Measurements from ENCODE around the gene COL15A1. TPM values are rescaled to one million over a fixed set of nuclear protein-coding genes. Genes with fewer than 3 reads are reported as not detected.
A peak's percentile ranks its signal among the peaks of the same experiment; 100 is the strongest.

The COL15A1 gene
- total RNA-seq, 4 donors from 2014 or later, result 134 to 256 (median 145) TPM

- no peak overlapping the region for H3K4me3 ChIP-seq
- no peaks in the 10 kb centered on the region for H3K9me3 ChIP-seq
- H3K36me3 ChIP-seq, result no peaks in the 10 kb centered on the region
- no peak overlapping the region for H3K27ac ChIP-seq (replicated peaks in 1 of 4)
- H3K27me3 ChIP-seq, result no peaks in the 10 kb centered on the region
- DNase-seq (ENCODE audit: extremely low spot score), result no peak
- TF ChIP-seq POLR2A (IDR thresholded peaks at IDR 0.05; ENCODE audit: low read depth), result no peak
- intact Hi-C loops (cut with DNase I), result no loop called here
- WGBS, result 71% methylated on average over 5 of the region's 5 CpGs
- H3K4me1 ChIP-seq, result peaks cover 16 to 31% (median 22%) of the 10 kb centered on the region in 4 donors
Measured at GRCh38 chr9:98902925-98903324, 40.8 kb upstream of the COL15A1 start.

DNA sequence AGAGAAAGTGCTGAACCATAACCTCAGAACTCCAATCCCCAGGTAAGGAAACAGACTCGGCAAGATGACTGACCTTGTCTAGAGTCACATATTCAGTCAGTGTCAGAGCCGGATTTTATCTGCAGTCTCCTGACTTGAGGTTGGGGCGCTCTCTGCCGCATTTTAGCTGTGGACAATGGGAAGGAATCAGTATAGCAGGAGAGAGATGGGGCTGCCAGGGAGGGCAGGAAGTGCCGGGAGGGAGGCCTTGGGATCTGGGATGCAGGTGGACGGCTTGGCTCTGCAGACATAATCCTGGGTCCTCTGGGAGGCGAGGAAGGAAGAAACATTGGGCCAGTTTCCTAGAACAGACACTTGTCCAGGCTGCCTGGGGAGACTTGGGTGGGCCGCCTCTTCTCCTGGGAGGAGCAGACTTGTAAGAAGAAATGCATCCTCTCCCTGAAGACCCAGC, 39.7 kb upstream of the COL15A1 start:
- WGBS, result 80% methylated on average over 8 of the region's 8 CpGs
- H3K9me3 ChIP-seq, result no peaks in the 10 kb centered on the region
- no peaks in the 10 kb centered on the region for H3K27me3 ChIP-seq
- H3K27ac ChIP-seq (replicated peaks in 1 of 4), result no peak overlapping the region
- intact Hi-C loops (cut with DNase I), result no loop called here
- no peak for TF ChIP-seq POLR2A (IDR thresholded peaks at IDR 0.05; ENCODE audit: low read depth)
- TF ChIP-seq POLR2AphosphoS5 (IDR thresholded peaks at IDR 0.05), result no peak
- TF ChIP-seq CTCF (IDR thresholded peaks at IDR 0.05), result no peak
- TF ChIP-seq EP300 (IDR thresholded peaks at IDR 0.05), result no peak
- H3K4me3 ChIP-seq, result no peak overlapping the region
- H3K4me1 ChIP-seq, result peaks cover 26 to 42% (median 32%) of the 10 kb centered on the region in 4 donors
- DNase-seq (ENCODE audit: extremely low spot score), result no peak
- H3K36me3 ChIP-seq, result no peaks in the 10 kb centered on the region

DNA sequence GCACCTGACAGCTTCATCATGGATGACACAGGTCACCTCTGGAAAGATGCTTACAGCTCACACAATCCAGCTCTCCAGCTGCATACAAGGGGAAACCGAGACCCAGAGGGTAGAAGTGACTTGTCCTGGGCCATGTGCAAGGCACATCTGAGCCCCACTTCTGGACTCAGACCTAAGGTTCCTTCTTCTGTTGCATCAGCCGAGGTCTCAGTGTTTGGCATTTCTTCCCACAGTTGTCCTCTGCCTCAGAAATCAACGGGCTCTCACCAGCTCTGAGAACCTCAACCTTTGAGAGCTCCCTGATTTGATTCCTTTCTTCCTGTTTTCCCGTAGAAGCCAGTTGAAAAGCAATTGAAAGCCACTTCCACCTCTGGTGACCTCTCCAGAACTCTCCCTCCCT, 38.7 kb upstream of the COL15A1 start:
- H3K27me3 ChIP-seq, result no peaks in the 10 kb centered on the region
- no peak for DNase-seq (ENCODE audit: extremely low spot score)
- H3K27ac ChIP-seq (replicated peaks in 1 of 4), result no peak overlapping the region
- H3K9me3 ChIP-seq, result no peaks in the 10 kb centered on the region
- intact Hi-C loops (cut with DNase I), result no loop called here
- H3K4me3 ChIP-seq, result no peak overlapping the region
- no peaks in the 10 kb centered on the region for H3K36me3 ChIP-seq
- TF ChIP-seq POLR2A (IDR thresholded peaks at IDR 0.05; ENCODE audit: low read depth) (no peak), EP300 (IDR thresholded peaks at IDR 0.05) (no peak), POLR2AphosphoS5 (IDR thresholded peaks at IDR 0.05) (no peak), CTCF (IDR thresholded peaks at IDR 0.05) (no peak)
- peaks cover 23 to 46% (median 31%) of the 10 kb centered on the region in 4 donors for H3K4me1 ChIP-seq
- 97% methylated on average over 4 of the region's 4 CpGs for WGBS

DNA sequence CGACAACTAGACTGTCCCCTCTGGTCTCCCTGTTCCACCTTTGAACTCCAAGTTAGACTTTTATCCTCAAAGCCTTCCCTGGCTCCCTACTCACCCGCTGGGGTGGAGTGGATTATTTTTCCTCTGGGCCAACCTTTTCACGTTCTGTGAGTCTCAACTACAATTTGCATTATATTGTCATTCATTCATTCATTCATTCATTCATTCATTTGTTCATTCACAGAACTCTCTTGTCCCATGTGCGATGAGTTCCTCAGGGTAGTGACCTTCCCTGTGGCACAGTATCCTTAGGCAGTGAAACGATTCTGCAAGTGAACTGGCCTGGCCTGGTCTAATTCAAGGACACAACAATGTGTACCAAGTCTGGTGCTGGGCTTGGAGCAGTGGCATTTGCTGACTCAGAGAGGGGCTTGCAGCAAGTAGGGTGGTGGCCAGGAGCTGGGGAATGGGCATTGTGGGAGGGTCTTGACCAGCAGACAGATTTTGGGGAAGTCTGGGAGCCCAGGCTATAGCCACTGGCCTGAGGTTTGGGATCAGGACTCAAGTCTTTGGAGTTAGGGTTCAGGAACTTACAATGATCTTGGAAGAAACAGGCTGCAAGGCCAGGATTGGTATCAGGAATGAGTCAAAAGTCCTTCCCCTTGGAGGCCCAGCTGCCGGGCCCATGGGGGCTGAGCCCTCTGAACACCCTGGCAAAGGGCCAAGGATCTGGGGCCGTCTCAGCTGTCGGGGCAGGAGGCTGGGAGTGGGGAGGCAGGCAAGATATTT, 37.2 kb upstream of the COL15A1 start:
- no peak for TF ChIP-seq POLR2A (IDR thresholded peaks at IDR 0.05; ENCODE audit: low read depth)
- TF ChIP-seq CTCF (IDR thresholded peaks at IDR 0.05), result no peak
- no peak for TF ChIP-seq POLR2AphosphoS5 (IDR thresholded peaks at IDR 0.05)
- TF ChIP-seq EP300 (IDR thresholded peaks at IDR 0.05), result no peak
- intact Hi-C loops (cut with DNase I), result no loop called here
- peaks cover 23 to 46% (median 31%) of the 10 kb centered on the region in 4 donors for H3K4me1 ChIP-seq
- no peaks in the 10 kb centered on the region for H3K27me3 ChIP-seq
- WGBS, result 61% methylated on average over 8 of the region's 8 CpGs
- peak overlapping the region; percentile 28 to 40 (median 32) for H3K27ac ChIP-seq (replicated peaks in 1 of 4)
- H3K9me3 ChIP-seq, result no peaks in the 10 kb centered on the region
- H3K36me3 ChIP-seq, result no peaks in the 10 kb centered on the region
- no peak overlapping the region for H3K4me3 ChIP-seq
- DNase-seq (ENCODE audit: extremely low spot score), result no peak

DNA sequence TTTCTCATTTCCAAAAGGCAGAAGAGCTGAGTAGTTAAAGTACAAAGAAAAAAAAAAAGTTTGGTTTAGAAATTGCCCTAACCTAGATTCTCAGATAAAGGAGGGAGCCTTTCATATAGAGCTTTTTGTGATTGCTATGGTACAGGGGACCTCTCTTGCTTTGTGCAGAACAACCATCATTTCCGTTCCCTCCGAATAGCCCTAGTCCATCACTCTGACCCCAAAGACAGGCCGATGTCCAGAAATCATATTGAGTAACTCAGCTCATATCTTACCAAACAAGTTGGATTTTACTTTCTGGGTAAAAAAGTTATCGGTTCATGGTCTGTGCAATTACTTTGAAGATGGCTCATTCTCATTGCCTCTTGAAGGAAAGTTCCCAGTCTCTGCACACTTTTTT, 36.7 kb upstream of the COL15A1 start:
- 90% methylated on average over 4 of the region's 4 CpGs for WGBS
- no peak for TF ChIP-seq POLR2AphosphoS5 (IDR thresholded peaks at IDR 0.05)
- no peak for TF ChIP-seq CTCF (IDR thresholded peaks at IDR 0.05)
- no peak for TF ChIP-seq EP300 (IDR thresholded peaks at IDR 0.05)
- TF ChIP-seq POLR2A (IDR thresholded peaks at IDR 0.05; ENCODE audit: low read depth), result no peak
- H3K4me1 ChIP-seq, result peaks cover 23 to 46% (median 31%) of the 10 kb centered on the region in 4 donors
- H3K27me3 ChIP-seq, result no peaks in the 10 kb centered on the region
- no peaks in the 10 kb centered on the region for H3K9me3 ChIP-seq
- H3K27ac ChIP-seq (replicated peaks in 1 of 4), result peak overlapping the region; percentile 28 to 58 (median 36)
- no peaks in the 10 kb centered on the region for H3K36me3 ChIP-seq
- intact Hi-C loops (cut with DNase I), result no loop called here
- DNase-seq (ENCODE audit: extremely low spot score), result no peak
- H3K4me3 ChIP-seq, result no peak overlapping the region

Data from esophagus muscularis mucosa (tissue), 4 donors.